LNCaP clone FGC (cell line): ENCODE results near the gene IMPG2.

ENCODE experiments used
- DNase-seq: peaks from one replicate; pipeline ENCODE4 v3.0.0-alpha.2; 2011; ENCODE audit warnings: low read depth
- H3K4me3 ChIP-seq: 2 replicates; pipeline ENCODE4 v1.5.1; 2011; ENCODE audit warnings: mild to moderate bottlenecking, low read depth, low read length, control low read depth
- CTCF ChIP-seq: IDR thresholded peaks from 2 replicates; pipeline ENCODE4 v1.5.1; 2012; ENCODE audit warnings: mild to moderate bottlenecking; ENCODE audit not compliant: control insufficient read depth, insufficient read depth; ENCODE audit errors: extremely low read depth

Gene IMPG2

GRCh38 chr3:101181801-101182200 lies 138.6 kb downstream of the IMPG2 start:
- H3K4me3 ChIP-seq, result no peak overlapping the region
- DNase-seq, result no peak
- no peak for TF ChIP-seq CTCF

- no peak overlapping the region for H3K4me3 ChIP-seq
- no peak for TF ChIP-seq CTCF
- no peak for DNase-seq
These were observed 140.7 kb downstream of the IMPG2 start for GRCh38 chr3:101179637-101180036.

- H3K4me3 ChIP-seq, result no peak overlapping the region
- no peak for TF ChIP-seq CTCF
- DNase-seq, result no peak
These were observed 142.8 kb downstream of the IMPG2 start for GRCh38 chr3:101177577-101177976.
